Brain pericyte (primary cell): Measurements from ENCODE around the gene SERINC5.
"Not testable (repeated sequence)": the region's sequence is repeated elsewhere in the genome, so short reads cannot be mapped to it uniquely, and the experiment has no call there.

Source experiments
- DNase-seq: peaks from one replicate; pipeline ENCODE4 v3.0.0-alpha.2; 2012; ENCODE audit warnings: low read depth, low spot score

SERINC5 gene

GRCh38 chr5:80172067-80172695 lies 83.7 kb downstream of the SERINC5 start:
- no peak for DNase-seq

- no peak for DNase-seq
These were observed 85.7 kb downstream of the SERINC5 start for GRCh38 chr5:80170117-80170535.

- no peak for DNase-seq
These were observed 87.3 kb downstream of the SERINC5 start for GRCh38 chr5:80168388-80169028.

- DNase-seq, result no peak
These were observed 90.4 kb downstream of the SERINC5 start for GRCh38 chr5:80165452-80165851.

GRCh38 chr5:80161165-80161564 lies 94.7 kb downstream of the SERINC5 start:
- DNase-seq, result no peak

GRCh38 chr5:80160242-80160641 lies 95.6 kb downstream of the SERINC5 start:
- no peak for DNase-seq

- DNase-seq, result no peak
These were observed 96.6 kb downstream of the SERINC5 start for GRCh38 chr5:80159133-80159815.

- peak; percentile 5 for DNase-seq
These were observed 99.7 kb downstream of the SERINC5 start for GRCh38 chr5:80156156-80156555.

- DNase-seq, result no peak
These were observed 101.1 kb downstream of the SERINC5 start for GRCh38 chr5:80154749-80155148.

- DNase-seq, result not testable (repeated sequence)
These were observed 101.6 kb downstream of the SERINC5 start for GRCh38 chr5:80154289-80154688.

GRCh38 chr5:80153586-80154126 lies 102.2 kb downstream of the SERINC5 start:
- DNase-seq, result no peak

GRCh38 chr5:80152778-80153177 lies 103.1 kb downstream of the SERINC5 start:
- DNase-seq, result no peak

- DNase-seq, result no peak
These were observed 104.0 kb downstream of the SERINC5 start for GRCh38 chr5:80151890-80152289.

GRCh38 chr5:80150731-80151130 lies 105.1 kb downstream of the SERINC5 start:
- DNase-seq, result no peak

GRCh38 chr5:80149161-80149609 lies 106.7 kb downstream of the SERINC5 start:
- no peak for DNase-seq

GRCh38 chr5:80147119-80147815 lies 108.6 kb downstream of the SERINC5 start:
- DNase-seq, result no peak

- no peak for DNase-seq
These were observed 109.8 kb downstream of the SERINC5 start for GRCh38 chr5:80146046-80146445.

GRCh38 chr5:80143491-80143890 lies 112.4 kb downstream of the SERINC5 start:
- DNase-seq, result no peak

GRCh38 chr5:80142996-80143395 lies 112.9 kb downstream of the SERINC5 start:
- no peak for DNase-seq

- no peak for DNase-seq
These were observed 114.2 kb downstream of the SERINC5 start for GRCh38 chr5:80141681-80142080.

GRCh38 chr5:80141147-80141671 lies 114.6 kb downstream of the SERINC5 start:
- no peak for DNase-seq

GRCh38 chr5:80140496-80140895 lies 115.4 kb downstream of the SERINC5 start:
- no peak for DNase-seq
